Kidney (tissue), 14 donors: ENCODE results near the gene ALG5. TPM values are rescaled to one million over a fixed set of nuclear protein-coding genes. Genes with fewer than 3 reads are reported as not detected.

ENCODE experiments used
- DNase-seq, 5 donors: peaks; one replicate each; pipeline ENCODE4 v3.0.0-alpha.2; 2013 to 2020
- FAIRE-seq: peaks from 2 replicates; lab custom pipeline; 2012; peaks lifted over from hg19 to GRCh38; lab: Jason Lieb, UNC
- H3K27ac ChIP-seq, 2 donors: one replicate each; pipeline ENCODE4 v1.7.0; 2013; ENCODE audit warnings: low read depth in 2 of 2, low read length in 2 of 2, inconsistent platforms in 1 of 2
- H3K27me3 ChIP-seq: one replicate; pipeline ENCODE4 v1.7.1; 2013; ENCODE audit warnings: low read length, inconsistent platforms; ENCODE audit not compliant: control insufficient read depth, insufficient read depth
- H3K36me3 ChIP-seq, 3 donors: one replicate each; pipeline versions ENCODE4 v1.7.0 to v1.7.1; 2013; ENCODE audit warnings: low read length in 3 of 3, control low read depth in 1 of 3, inconsistent platforms in 1 of 3; ENCODE audit not compliant: insufficient read depth in 3 of 3, control insufficient read depth in 2 of 3
- H3K4me1 ChIP-seq, 3 donors: one replicate each; pipeline versions ENCODE4 v1.7.0 to v1.7.1; 2013; ENCODE audit warnings: low read length in 3 of 3, inconsistent platforms in 1 of 3, low read depth in 1 of 3; ENCODE audit not compliant: control insufficient read depth in 2 of 3, insufficient read depth in 2 of 3
- H3K4me3 ChIP-seq, 3 donors: one replicate each; pipeline versions ENCODE4 v1.7.0 to v1.8.1; 2013; ENCODE audit warnings: low read length in 3 of 3, control low read depth in 1 of 3, inconsistent platforms in 1 of 3
- H3K9ac ChIP-seq, 3 donors: one replicate each; pipeline versions ENCODE4 v1.7.0 to v1.7.1; 2013; ENCODE audit warnings: low read length in 3 of 3, control low read depth in 1 of 3, inconsistent platforms in 1 of 3
- H3K9me3 ChIP-seq, 3 donors: one replicate each; pipeline versions ENCODE4 v1.7.0 to v1.7.1; 2013; ENCODE audit warnings: low read length in 3 of 3, control low read depth in 1 of 3, inconsistent platforms in 1 of 3; ENCODE audit not compliant: control insufficient read depth in 2 of 3, insufficient read depth in 1 of 3
- CTCF ChIP-seq: IDR thresholded peaks from 3 replicates; pipeline ENCODE4 v1.5.1; 2012; ENCODE audit warnings: mild to moderate bottlenecking, moderate library complexity, borderline replicate concordance; ENCODE audit not compliant: insufficient read depth; ENCODE audit errors: extremely low read depth
- intact Hi-C: fragments of 100-400 bp; cut with DNase I; formaldehyde crosslinking; loops from one replicate; pipeline ENCODE4 v1.11.1; 2022
- polyA plus RNA-seq: library from polyadenylated mRNA; stranded (reverse); fragments of 350-450 nt; fragmentation: Illumina TruSeq; extraction: RNeasy Lipid Tissue Mini Kit (QIAGEN cat#74804); gene quantifications from one replicate; pipeline ENCODE4 v1.2.3, GENCODE V29; 2014; ENCODE audit warnings: low read depth, low replicate concordance; ENCODE audit not compliant: insufficient read depth
- total RNA-seq: library from RNA; stranded (reverse); fragmentation: NEBNext Ultra II Directional; extraction: Animal tissue kit (Norgen Biotek cat#: 25700); gene quantifications from one replicate; pipeline ENCODE4 v1.2.1, GENCODE V29; 2021
- donor health status: control.
- donor health status: control.
- donor health status: control.
- donor health status: control.
- donor health status: control.
- donor health status: DM: yes; HTN: yes; CAD: no.
- donor health status: Normal renal cell carcinoma (clear cell type).

Gene ALG5
- total and polyA plus RNA-seq, 2 donors from 2014 or later: 42.6 to 54.5 TPM

GRCh38 chr13:37014609-37015008, 15.5 kb upstream of the ALG5 start:
- no peak overlapping the region for H3K27ac ChIP-seq
- no peaks in the 10 kb centered on the region for H3K4me1 ChIP-seq
- no peak for DNase-seq
- no peaks in the 10 kb centered on the region for H3K27me3 ChIP-seq
- H3K9ac ChIP-seq: no peak overlapping the region
- no peak for TF ChIP-seq CTCF
- H3K9me3 ChIP-seq: no peaks in the 10 kb centered on the region
- FAIRE-seq: no peak
- intact Hi-C loops: no loop called here
- no peak overlapping the region for H3K4me3 ChIP-seq
- peaks cover 1 to 38% (median 27%) of the 10 kb centered on the region in 3 donors for H3K36me3 ChIP-seq

- H3K36me3 ChIP-seq: peaks cover 9 to 51% (median 30%) of the 10 kb centered on the region in 3 donors
- H3K4me3 ChIP-seq: no peak overlapping the region
- intact Hi-C loops: no loop called here
- no peaks in the 10 kb centered on the region for H3K9me3 ChIP-seq
- H3K9ac ChIP-seq: no peak overlapping the region
- no peaks in the 10 kb centered on the region for H3K27me3 ChIP-seq
- no peak for FAIRE-seq
- H3K4me1 ChIP-seq: no peaks in the 10 kb centered on the region
- no peak overlapping the region for H3K27ac ChIP-seq
- peak in 1 of 5 donors; percentile 18 for DNase-seq
- no peak for TF ChIP-seq CTCF
Observed at GRCh38 chr13:37011788-37012187, 12.6 kb upstream of the ALG5 start.

GRCh38 chr13:37011002-37011401, 11.9 kb upstream of the ALG5 start:
- no peak overlapping the region for H3K27ac ChIP-seq
- no peaks in the 10 kb centered on the region for H3K9me3 ChIP-seq
- no peaks in the 10 kb centered on the region for H3K27me3 ChIP-seq
- no peaks in the 10 kb centered on the region for H3K4me1 ChIP-seq
- DNase-seq (no peak), FAIRE-seq (no peak)
- intact Hi-C loops: no loop called here
- H3K4me3 ChIP-seq: no peak overlapping the region
- TF ChIP-seq CTCF: no peak
- H3K9ac ChIP-seq: no peak overlapping the region
- H3K36me3 ChIP-seq: peaks cover 9 to 52% (median 33%) of the 10 kb centered on the region in 3 donors

GRCh38 chr13:37010424-37010823, 11.3 kb upstream of the ALG5 start:
- Histone ChIP-seq H3K9me3 (no peaks in the 10 kb centered on the region), H3K36me3 (peaks cover 9 to 50% (median 28%) of the 10 kb centered on the region in 3 donors), H3K27me3 (no peaks in the 10 kb centered on the region), H3K4me3 (no peak overlapping the region), H3K4me1 (no peaks in the 10 kb centered on the region), H3K9ac (no peak overlapping the region), H3K27ac (no peak overlapping the region)
- DNase-seq (no peak), FAIRE-seq (no peak)
- intact Hi-C loops: no loop called here
- no peak for TF ChIP-seq CTCF
